GM12878 (cell line): ENCODE results near the gene ATN1. TPM values are rescaled to one million over a fixed set of nuclear protein-coding genes. Genes with fewer than 3 reads are reported as not detected.
A peak's percentile ranks its signal among the peaks of the same experiment; 100 is the strongest.

Experiments used
- BCL11A ChIP-seq: IDR thresholded peaks from 2 replicates; pipeline ENCODE4 v1.6.1; 2011; ENCODE audit warnings: low read depth, low read length
- CREB1 ChIP-seq: IDR thresholded peaks from 2 replicates; pipeline ENCODE4 v1.6.1; 2012; ENCODE audit warnings: low read depth, mild to moderate bottlenecking, inconsistent platforms
- EED ChIP-seq: sonication (generic); IDR thresholded peaks from 2 replicates; pipeline ENCODE4 v1.6.1; 2016; ENCODE audit warnings: antibody characterized with exemption, low read depth
- FOS ChIP-seq: IDR thresholded peaks from 3 replicates; pipeline ENCODE4 v1.6.1; 2011; ENCODE audit warnings: borderline replicate concordance; ENCODE audit not compliant: insufficient read length; ENCODE audit errors: extremely low read depth
- FOXM1 ChIP-seq: IDR thresholded peaks from 2 replicates; pipeline ENCODE4 v1.6.1; 2012; ENCODE audit warnings: low read depth, mild to moderate bottlenecking, inconsistent platforms, low read length, moderate library complexity
- IRF4 ChIP-seq: IDR thresholded peaks from 2 replicates; pipeline ENCODE4 v1.6.1; 2011; ENCODE audit warnings: low read depth, low read length
- JUNB ChIP-seq: IDR thresholded peaks from 2 replicates; pipeline ENCODE4 v1.6.1; 2016; ENCODE audit warnings: antibody characterized with exemption, mild to moderate bottlenecking
- LARP7 ChIP-seq: fragments of 450-650 bp; IDR thresholded peaks from 2 replicates; pipeline ENCODE4 v1.6.1; 2017; ENCODE audit warnings: mild to moderate bottlenecking
- MYC ChIP-seq: IDR thresholded peaks from 2 replicates; pipeline ENCODE4 v1.6.1; 2011; ENCODE audit warnings: mild to moderate bottlenecking, low read length, moderate library complexity, inconsistent platforms; ENCODE audit not compliant: insufficient read depth, insufficient replicate concordance, insufficient read length, severe bottlenecking
- NFYB ChIP-seq: IDR thresholded peaks from 2 replicates; pipeline ENCODE4 v1.6.1; 2011; ENCODE audit warnings: low read depth, mild to moderate bottlenecking, low read length, improper control_type of control experiment, moderate library complexity; ENCODE audit not compliant: insufficient read depth
- NR2C2 ChIP-seq: IDR thresholded peaks from 2 replicates; pipeline ENCODE4 v1.6.1; 2011; ENCODE audit warnings: borderline replicate concordance, low read depth; ENCODE audit not compliant: control insufficient read depth, insufficient read length
- RBBP5 ChIP-seq: fragments of 200-600 bp; sonication (generic); conservative IDR thresholded peaks from 2 replicates; pipeline ENCODE4 v1.6.1; 2016
- RELA ChIP-seq: fragments of 450-650 bp; IDR thresholded peaks from 2 replicates; pipeline ENCODE4 v1.8.0; 2014; ENCODE audit warnings: borderline replicate concordance; ENCODE audit not compliant: partially characterized antibody
- SMAD5 ChIP-seq: IDR thresholded peaks from 2 replicates; pipeline ENCODE4 v1.6.1; 2016; ENCODE audit warnings: antibody characterized with exemption, low read depth
- TARDBP ChIP-seq: IDR thresholded peaks from 2 replicates; pipeline ENCODE4 v1.6.1; 2016; ENCODE audit warnings: borderline replicate concordance
- TCF12 ChIP-seq: IDR thresholded peaks from 2 replicates; pipeline ENCODE4 v1.6.1; 2011; ENCODE audit warnings: low read depth, mild to moderate bottlenecking, low read length
- TCF3 ChIP-seq: IDR thresholded peaks from 2 replicates; pipeline ENCODE4 v1.6.1; 2012; ENCODE audit warnings: low read depth, mild to moderate bottlenecking, low read length, borderline replicate concordance; ENCODE audit not compliant: insufficient read depth
- WRNIP1 ChIP-seq: IDR thresholded peaks from 2 replicates; pipeline ENCODE4 v1.6.1; 2011; ENCODE audit warnings: low read depth, low read length, improper control_type of control experiment, borderline replicate concordance
- ZBED1 ChIP-seq: IDR thresholded peaks from 2 replicates; pipeline ENCODE4 v1.6.1; 2016; ENCODE audit warnings: borderline replicate concordance
- ZNF24 ChIP-seq: fragments of 450-650 bp; IDR thresholded peaks from 2 replicates; pipeline ENCODE4 v1.6.1; 2017; ENCODE audit warnings: antibody characterized with exemption, mild to moderate bottlenecking
- polyA plus RNA-seq, 11 experiments: library from polyadenylated mRNA; depleted of rRNA in 4 of 11; unstranded in 6 of 11; stranded (reverse) in 5 of 11; fragments of >200 nt; fragmentation: Nextera tagmentation in 4 of 11; fragmentation: Illumina TruSeq in 1 of 11; extraction: Ambion mirVana in 4 of 11; extraction: Trizol in 1 of 11; gene quantifications; 1 replicate in 1 of 11; 2 replicates in 10 of 11; pipeline versions ENCODE4 v1.2.1 to v1.2.3, GENCODE V29; 2011 to 2016; ENCODE audit warnings: inconsistent platforms in 2 of 11, missing spikeins in 2 of 11, low read depth in 1 of 11
- total RNA-seq, 4 experiments: library from RNA; depleted of rRNA in 3 of 4; stranded (reverse); fragments of >200 nt in 3 of 4; fragmentation: Illumina TruSeq in 1 of 4; extraction: Trizol in 1 of 4; gene quantifications; 2 replicates each; pipeline versions ENCODE4 v1.2.1 to v1.2.3, GENCODE V29; 2013 to 2021
- TF ChIP-seq, protein P1 (sequence below): fragments of 450-650 bp; IDR thresholded peaks from 2 replicates; pipeline ENCODE4 v1.6.1; 2017; ENCODE audit warnings: mild to moderate bottlenecking, low read depth, inconsistent platforms; ENCODE audit not compliant: poor library complexity, severe bottlenecking
- TF ChIP-seq, protein P2 (sequence below): fragments of 450-650 bp; formaldehyde crosslinking; IDR thresholded peaks from 2 replicates; pipeline ENCODE4 v1.4.0; 2020; ENCODE audit warnings: mild to moderate bottlenecking, moderate library complexity
- TF ChIP-seq, protein P3 (sequence below): IDR thresholded peaks from 2 replicates; pipeline ENCODE4 v1.6.1; 2012; ENCODE audit warnings: low read depth, low read length, improper control_type of control experiment
- TF ChIP-seq, protein P4 (sequence below): fragments of 450-650 bp; IDR thresholded peaks from 2 replicates; pipeline ENCODE4 v1.6.1; 2017; ENCODE audit warnings: borderline replicate concordance

The ATN1 gene
- total and polyA plus RNA-seq, 10 of the 15 experiments (the other 5 are each of a cell fraction or from before 2014, with no cell fraction given), result 0.08 to 44.5 (median 5.0) TPM

DNA sequence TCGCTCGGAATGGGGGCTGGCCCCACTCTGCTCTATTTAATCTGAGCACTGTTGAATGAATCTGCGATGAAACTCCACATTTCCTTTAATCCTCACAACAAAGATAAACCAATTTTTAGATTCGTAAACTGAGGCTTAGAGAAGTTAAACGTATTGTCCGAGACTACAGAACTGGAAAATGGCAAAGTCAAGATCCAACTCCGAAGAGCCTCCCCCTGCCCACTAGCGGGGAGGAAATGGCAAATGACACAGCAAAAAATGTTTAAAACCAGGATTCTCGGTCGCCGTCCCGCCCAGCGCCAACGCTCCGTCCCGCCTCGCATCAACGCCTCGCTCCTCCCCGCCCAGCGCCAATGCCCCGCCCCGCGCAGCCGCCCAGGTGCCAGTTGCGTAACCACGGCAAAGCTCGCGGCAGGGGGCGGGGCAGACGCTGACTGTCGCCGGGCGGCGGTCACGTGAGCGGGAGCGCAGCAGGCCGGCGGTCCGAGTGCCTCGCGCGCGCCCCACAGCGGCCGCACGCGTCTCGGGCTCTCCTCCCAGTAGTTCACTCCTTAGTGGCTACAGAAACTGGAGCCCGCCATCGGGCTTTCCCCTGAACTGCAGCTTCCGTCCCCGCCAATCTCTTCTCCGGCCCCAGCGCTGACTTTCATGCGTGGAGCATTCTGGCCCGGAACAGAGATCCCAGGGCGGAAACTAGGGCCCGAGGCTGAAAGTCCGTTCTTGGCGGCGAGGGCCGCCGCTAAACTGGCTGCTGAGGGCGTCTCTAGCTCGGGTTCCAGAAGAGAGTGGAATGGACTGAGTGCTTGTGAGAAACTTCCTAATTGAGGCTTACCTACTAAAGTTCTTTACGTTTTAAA is 36.7 kb upstream of the ATN1 start (continued):
- TF ChIP-seq FOXM1 (no peak; the same call in 1 of the 2 replicates), RBBP5 (no peak), SMAD5 (peak; percentile 54; the same call in 1 of the 2 replicates), FOS (no peak), LARP7 (peak; percentile 95), RELA (peak; percentile 94), TARDBP (0 out of 2 replicates have a peak, but pooled peaks have one; percentile 26), TCF12 (peak; percentile 76), ZNF24 (peak; percentile 86), CREB1 (0 out of 2 replicates have a peak, but pooled peaks have one; percentile 48), NR2C2 (no peak), NFYB (0 out of 2 replicates have a peak, but pooled peaks have one; percentile 5), BCL11A (no peak), EED (no peak), WRNIP1 (no peak), ZBED1 (no peak), TCF3 (peak; percentile 42; the same call in 1 of the 2 replicates), IRF4 (no peak), MYC (no peak), JUNB (no peak)
- TF ChIP-seq, protein P1, sequence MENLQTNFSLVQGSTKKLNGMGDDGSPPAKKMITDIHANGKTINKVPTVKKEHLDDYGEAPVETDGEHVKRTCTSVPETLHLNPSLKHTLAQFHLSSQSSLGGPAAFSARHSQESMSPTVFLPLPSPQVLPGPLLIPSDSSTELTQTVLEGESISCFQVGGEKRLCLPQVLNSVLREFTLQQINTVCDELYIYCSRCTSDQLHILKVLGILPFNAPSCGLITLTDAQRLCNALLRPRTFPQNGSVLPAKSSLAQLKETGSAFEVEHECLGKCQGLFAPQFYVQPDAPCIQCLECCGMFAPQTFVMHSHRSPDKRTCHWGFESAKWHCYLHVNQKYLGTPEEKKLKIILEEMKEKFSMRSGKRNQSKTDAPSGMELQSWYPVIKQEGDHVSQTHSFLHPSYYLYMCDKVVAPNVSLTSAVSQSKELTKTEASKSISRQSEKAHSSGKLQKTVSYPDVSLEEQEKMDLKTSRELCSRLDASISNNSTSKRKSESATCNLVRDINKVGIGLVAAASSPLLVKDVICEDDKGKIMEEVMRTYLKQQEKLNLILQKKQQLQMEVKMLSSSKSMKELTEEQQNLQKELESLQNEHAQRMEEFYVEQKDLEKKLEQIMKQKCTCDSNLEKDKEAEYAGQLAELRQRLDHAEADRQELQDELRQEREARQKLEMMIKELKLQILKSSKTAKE, result no peak
- TF ChIP-seq, protein P2, sequence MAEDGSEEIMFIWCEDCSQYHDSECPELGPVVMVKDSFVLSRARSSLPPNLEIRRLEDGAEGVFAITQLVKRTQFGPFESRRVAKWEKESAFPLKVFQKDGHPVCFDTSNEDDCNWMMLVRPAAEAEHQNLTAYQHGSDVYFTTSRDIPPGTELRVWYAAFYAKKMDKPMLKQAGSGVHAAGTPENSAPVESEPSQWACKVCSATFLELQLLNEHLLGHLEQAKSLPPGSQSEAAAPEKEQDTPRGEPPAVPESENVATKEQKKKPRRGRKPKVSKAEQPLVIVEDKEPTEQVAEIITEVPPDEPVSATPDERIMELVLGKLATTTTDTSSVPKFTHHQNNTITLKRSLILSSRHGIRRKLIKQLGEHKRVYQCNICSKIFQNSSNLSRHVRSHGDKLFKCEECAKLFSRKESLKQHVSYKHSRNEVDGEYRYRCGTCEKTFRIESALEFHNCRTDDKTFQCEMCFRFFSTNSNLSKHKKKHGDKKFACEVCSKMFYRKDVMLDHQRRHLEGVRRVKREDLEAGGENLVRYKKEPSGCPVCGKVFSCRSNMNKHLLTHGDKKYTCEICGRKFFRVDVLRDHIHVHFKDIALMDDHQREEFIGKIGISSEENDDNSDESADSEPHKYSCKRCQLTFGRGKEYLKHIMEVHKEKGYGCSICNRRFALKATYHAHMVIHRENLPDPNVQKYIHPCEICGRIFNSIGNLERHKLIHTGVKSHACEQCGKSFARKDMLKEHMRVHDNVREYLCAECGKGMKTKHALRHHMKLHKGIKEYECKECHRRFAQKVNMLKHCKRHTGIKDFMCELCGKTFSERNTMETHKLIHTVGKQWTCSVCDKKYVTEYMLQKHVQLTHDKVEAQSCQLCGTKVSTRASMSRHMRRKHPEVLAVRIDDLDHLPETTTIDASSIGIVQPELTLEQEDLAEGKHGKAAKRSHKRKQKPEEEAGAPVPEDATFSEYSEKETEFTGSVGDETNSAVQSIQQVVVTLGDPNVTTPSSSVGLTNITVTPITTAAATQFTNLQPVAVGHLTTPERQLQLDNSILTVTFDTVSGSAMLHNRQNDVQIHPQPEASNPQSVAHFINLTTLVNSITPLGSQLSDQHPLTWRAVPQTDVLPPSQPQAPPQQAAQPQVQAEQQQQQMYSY, result no peak
- TF ChIP-seq, protein P3, sequence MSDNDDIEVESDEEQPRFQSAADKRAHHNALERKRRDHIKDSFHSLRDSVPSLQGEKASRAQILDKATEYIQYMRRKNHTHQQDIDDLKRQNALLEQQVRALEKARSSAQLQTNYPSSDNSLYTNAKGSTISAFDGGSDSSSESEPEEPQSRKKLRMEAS, result peak; percentile 88
- TF ChIP-seq, protein P4, sequence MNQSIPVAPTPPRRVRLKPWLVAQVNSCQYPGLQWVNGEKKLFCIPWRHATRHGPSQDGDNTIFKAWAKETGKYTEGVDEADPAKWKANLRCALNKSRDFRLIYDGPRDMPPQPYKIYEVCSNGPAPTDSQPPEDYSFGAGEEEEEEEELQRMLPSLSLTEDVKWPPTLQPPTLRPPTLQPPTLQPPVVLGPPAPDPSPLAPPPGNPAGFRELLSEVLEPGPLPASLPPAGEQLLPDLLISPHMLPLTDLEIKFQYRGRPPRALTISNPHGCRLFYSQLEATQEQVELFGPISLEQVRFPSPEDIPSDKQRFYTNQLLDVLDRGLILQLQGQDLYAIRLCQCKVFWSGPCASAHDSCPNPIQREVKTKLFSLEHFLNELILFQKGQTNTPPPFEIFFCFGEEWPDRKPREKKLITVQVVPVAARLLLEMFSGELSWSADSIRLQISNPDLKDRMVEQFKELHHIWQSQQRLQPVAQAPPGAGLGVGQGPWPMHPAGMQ, result no peak
